SK-N-MC (cell line): ENCODE data around the gene LCOR.

ENCODE experiments used
- EZH2 ChIP-seq: fragments of 200-600 bp; sonication (generic); IDR thresholded peaks from one replicate; pipeline ENCODE4 v1.6.1; 2017; ENCODE audit warnings: antibody characterized with exemption
- POLR2AphosphoS5 ChIP-seq: IDR thresholded peaks from 2 replicates; pipeline ENCODE4 v1.6.1; 2012; ENCODE audit warnings: mild to moderate bottlenecking, low read depth, low read length, borderline replicate concordance

DNA sequence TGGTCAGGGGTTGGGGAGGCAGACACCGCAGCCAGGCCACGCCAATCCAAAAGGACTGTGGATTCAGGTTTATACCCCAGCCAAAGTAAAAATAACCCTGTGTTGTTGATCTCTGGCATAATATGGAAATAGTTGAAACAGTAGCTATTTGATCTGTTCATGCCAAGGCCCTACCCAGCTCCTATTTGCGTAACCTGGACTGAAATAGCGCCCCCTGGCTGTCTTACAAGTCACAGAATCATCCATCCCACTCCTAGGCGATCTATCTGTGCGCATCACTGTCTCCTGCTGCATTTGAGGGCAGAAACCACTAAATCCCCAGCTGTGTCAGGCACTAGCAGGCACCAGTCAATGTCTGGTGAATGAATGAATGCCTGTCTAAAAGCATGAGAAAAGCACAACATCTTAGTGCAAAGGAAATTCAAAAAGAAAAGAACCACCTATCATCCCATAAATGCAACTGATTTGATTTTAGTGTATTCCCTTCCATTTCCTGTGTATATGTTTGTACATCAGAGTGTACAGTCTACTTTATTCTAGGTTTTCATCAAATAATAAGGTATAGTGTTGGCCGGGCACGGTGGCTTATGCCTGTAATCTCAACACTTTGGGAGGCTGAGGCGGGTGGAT, 193.6 kb downstream of the LCOR start:
- TF ChIP-seq POLR2AphosphoS5 (no peak), EZH2 (no peak)
